OCI-LY3 (cell line): ENCODE measurements around the gene KLK5.
"Not testable (repeated sequence)": the region's sequence is repeated elsewhere in the genome, so short reads cannot be mapped to it uniquely, and the experiment has no call there.

Source experiments
- H2AFZ ChIP-seq: fragments of 200-600, 300-600 bp; shearing (Covaris generic); 2 replicates; pipeline ENCODE4 v1.6.0; 2014; ENCODE audit warnings: antibody characterized with exemption, low read depth, low read length
- H3K27ac ChIP-seq: fragments of 200-600, 300-600 bp; sonication (generic); 2 replicates; pipeline ENCODE4 v1.5.1; 2014; ENCODE audit warnings: mild to moderate bottlenecking, low read length, moderate library complexity, mixed read lengths
- H3K27me3 ChIP-seq: fragments of 200-600, 300-600 bp; sonication (generic); 2 replicates; pipeline ENCODE4 v1.6.1; 2014; ENCODE audit warnings: low read depth, low read length, mixed read lengths
- H3K36me3 ChIP-seq: fragments of 200-600, 300-600 bp; sonication (generic); replicated peaks from 2 replicates; pipeline ENCODE3; 2014; ENCODE audit warnings: low read depth, low read length, mixed read lengths
- H3K4me1 ChIP-seq: fragments of 300-600, 200-600 bp; sonication (generic); 2 replicates; pipeline ENCODE4 v1.6.1; 2014; ENCODE audit warnings: low read length, mixed read lengths
- H3K4me2 ChIP-seq: fragments of 200-600, 300-600 bp; sonication (generic); 2 replicates; pipeline ENCODE4 v1.6.1; 2014; ENCODE audit warnings: low read length, mixed read lengths
- H3K4me3 ChIP-seq: fragments of 300-600, 200-600 bp; sonication (generic); 2 replicates; pipeline ENCODE4 v1.5.1; 2014; ENCODE audit warnings: antibody characterized with exemption, mild to moderate bottlenecking, low read length, moderate library complexity
- H3K79me2 ChIP-seq: fragments of 300-600, 200-600 bp; shearing (Covaris generic); 2 replicates; pipeline ENCODE4 v1.6.1; 2014; ENCODE audit warnings: mild to moderate bottlenecking, low read length, mixed read lengths
- H3K9ac ChIP-seq: fragments of 300-600, 200-600 bp; shearing (Covaris generic); 2 replicates; pipeline ENCODE4 v1.6.0; 2014; ENCODE audit warnings: mild to moderate bottlenecking, low read length, moderate library complexity
- H3K9me3 ChIP-seq: fragments of 200-600, 300-600 bp; shearing (Covaris generic); 2 replicates; pipeline ENCODE4 v1.6.1; 2014; ENCODE audit warnings: low read length, mixed read lengths; ENCODE audit not compliant: insufficient read depth
- H4K20me1 ChIP-seq: fragments of 200-600, 300-600 bp; sonication (generic); 2 replicates; pipeline ENCODE4 v1.6.1; 2016; ENCODE audit warnings: low read length, mixed read lengths; ENCODE audit not compliant: insufficient read depth
- CTCF ChIP-seq: fragments of 200-600, 300-600 bp; sonication (generic); IDR thresholded peaks from 2 replicates; pipeline ENCODE4 v1.5.1; 2014; ENCODE audit warnings: antibody characterized with exemption, low read length, low read depth
- EZH2phosphoT487 ChIP-seq: fragments of 200-600 bp; shearing (Covaris generic); IDR thresholded peaks from 2 replicates; pipeline ENCODE4 v1.6.1; 2018; ENCODE audit warnings: antibody characterized with exemption, mixed run types, low read depth

Gene KLK5

GRCh38 chr19:50977626-50978025, 24.8 kb upstream of the KLK5 start:
- H3K27ac ChIP-seq: no peak overlapping the region
- no peak for TF ChIP-seq EZH2phosphoT487
- no peak for TF ChIP-seq CTCF
- no peaks in the 10 kb centered on the region for H3K79me2 ChIP-seq
- no peak overlapping the region for H3K4me3 ChIP-seq
- H3K9ac ChIP-seq: no peak overlapping the region
- H3K27me3 ChIP-seq: peaks cover 40% of the 10 kb centered on the region
- H3K36me3 ChIP-seq: no peaks in the 10 kb centered on the region
- no peak overlapping the region for H3K4me2 ChIP-seq
- H2AFZ ChIP-seq: no peak overlapping the region
- no peaks in the 10 kb centered on the region for H3K9me3 ChIP-seq
- H4K20me1 ChIP-seq: no peaks in the 10 kb centered on the region
- no peaks in the 10 kb centered on the region for H3K4me1 ChIP-seq

- Histone ChIP-seq H3K9me3 (no peaks in the 10 kb centered on the region), H3K4me1 (no peaks in the 10 kb centered on the region), H4K20me1 (no peaks in the 10 kb centered on the region), H3K79me2 (no peaks in the 10 kb centered on the region), H3K9ac (no peak overlapping the region), H3K4me3 (no peak overlapping the region), H2AFZ (no peak overlapping the region), H3K4me2 (no peak overlapping the region), H3K27me3 (peaks cover 40% of the 10 kb centered on the region), H3K27ac (no peak overlapping the region), H3K36me3 (no peaks in the 10 kb centered on the region)
- TF ChIP-seq EZH2phosphoT487 (no peak), CTCF (no peak)
These were observed 22.9 kb upstream of the KLK5 start for GRCh38 chr19:50975766-50976165.

GRCh38 chr19:50974702-50975556, 22.1 kb upstream of the KLK5 start:
- Histone ChIP-seq H3K9ac (no peak overlapping the region), H2AFZ (no peak overlapping the region), H4K20me1 (no peaks in the 10 kb centered on the region), H3K27ac (no peak overlapping the region), H3K79me2 (no peaks in the 10 kb centered on the region), H3K36me3 (no peaks in the 10 kb centered on the region), H3K4me1 (no peaks in the 10 kb centered on the region), H3K9me3 (no peaks in the 10 kb centered on the region), H3K4me2 (no peak overlapping the region), H3K27me3 (peaks cover 45% of the 10 kb centered on the region), H3K4me3 (no peak overlapping the region)
- TF ChIP-seq CTCF (no peak), EZH2phosphoT487 (no peak)

GRCh38 chr19:50972795-50973376, 20.0 kb upstream of the KLK5 start:
- Histone ChIP-seq H3K27me3 (peaks cover 40% of the 10 kb centered on the region), H3K9ac (no peak overlapping the region), H2AFZ (no peak overlapping the region), H3K79me2 (no peaks in the 10 kb centered on the region), H3K4me1 (no peaks in the 10 kb centered on the region), H3K4me2 (no peak overlapping the region), H3K4me3 (no peak overlapping the region), H3K36me3 (no peaks in the 10 kb centered on the region), H3K9me3 (no peaks in the 10 kb centered on the region), H4K20me1 (no peaks in the 10 kb centered on the region), H3K27ac (no peak overlapping the region)
- TF ChIP-seq CTCF (no peak), EZH2phosphoT487 (no peak)

- not testable (repeated sequence) for H3K27ac ChIP-seq, H3K4me1 ChIP-seq, H3K4me3 ChIP-seq, H4K20me1 ChIP-seq, H3K9ac ChIP-seq, H3K4me2 ChIP-seq, H2AFZ ChIP-seq, H3K36me3 ChIP-seq, H3K9me3 ChIP-seq, H3K79me2 ChIP-seq
- peaks cover 18% of the 10 kb centered on the region for H3K27me3 ChIP-seq
These were observed 17.0 kb upstream of the KLK5 start for GRCh38 chr19:50969810-50970209.
